ENCODE data around the gene GLUD1. TPM values are rescaled to one million over a fixed set of nuclear protein-coding genes. Genes with fewer than 3 reads are reported as not detected.
A peak's percentile ranks its signal among the peaks of the same experiment; 100 is the strongest.
"Not testable (repeated sequence)": the region's sequence is repeated elsewhere in the genome, so short reads cannot be mapped to it uniquely, and the experiment has no call there.

Gene GLUD1
- total RNA-seq, result 100 to 1,000 TPM; 134 to 176 TPM

DNA sequence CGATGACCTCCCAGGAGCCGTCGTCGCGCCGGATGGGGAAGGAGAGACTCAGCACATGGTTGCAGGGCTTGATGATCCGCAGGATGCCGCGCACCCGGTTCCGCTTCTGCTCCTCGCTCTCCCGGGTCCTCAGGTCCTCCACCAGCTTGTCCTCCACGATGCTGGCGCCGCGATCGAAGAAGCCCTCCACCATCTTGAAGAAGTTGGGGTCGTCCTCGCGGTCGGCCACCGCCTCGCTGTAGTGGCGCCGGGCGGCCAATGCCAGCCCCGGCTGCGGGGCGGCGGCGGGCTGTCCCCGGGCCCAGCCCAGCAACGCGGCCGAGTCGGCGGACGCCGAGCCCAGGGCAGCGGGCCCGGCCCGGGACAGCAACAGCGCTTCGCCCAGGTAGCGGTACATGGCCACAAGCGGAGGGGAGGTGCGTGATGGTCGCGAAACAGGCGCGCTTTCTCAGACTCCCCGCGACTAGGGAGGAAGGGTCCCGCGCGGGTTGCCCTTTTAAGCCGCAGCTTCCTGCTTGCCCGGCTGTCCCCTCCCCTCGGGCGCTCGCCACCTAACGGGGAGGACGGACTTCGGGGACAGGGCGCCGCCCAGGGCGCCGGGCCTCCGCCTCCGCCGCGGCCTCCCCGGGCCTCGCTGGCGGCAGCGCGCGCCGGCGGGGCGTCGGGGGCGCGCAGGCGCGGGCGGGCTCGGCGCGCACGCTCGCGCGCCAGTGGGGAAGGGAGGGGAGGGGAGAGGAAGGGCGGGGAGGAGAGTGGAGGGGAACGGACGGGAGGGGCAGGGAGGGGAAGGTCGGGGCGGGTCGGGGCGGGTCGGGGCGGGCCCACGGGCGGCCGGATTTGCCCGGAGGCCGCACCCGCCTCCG lies at the start of gene GLUD1, which contains the start of gene SHLD2:
Gene GLUD1, minus strand, starts transcription at position 471 of the 863 bp plus-strand sequence. Its CDS starts 74 bp downstream, at position 397.
Gene SHLD2, plus strand, starts transcription at position 834 of the 863 bp plus-strand sequence. CDS start 56,149 bp downstream, outside the sequence.
- Mint-ChIP-seq H3K4me1 (peaks cover 28% of the 10 kb centered on the region), H3K36me3 (ENCODE audit: low read depth) (peaks cover 79% of the 10 kb centered on the region), H3K9me3 (no peaks in the 10 kb centered on the region), H3K27ac (peak within 1 kb of the TSS; percentile 96), H3K27me3 (no peaks in the 10 kb centered on the region), H3K4me3 (peak within 1 kb of the TSS; percentile 98)
- peak; percentile 76 for ATAC-seq (replicated peaks)

DNA sequence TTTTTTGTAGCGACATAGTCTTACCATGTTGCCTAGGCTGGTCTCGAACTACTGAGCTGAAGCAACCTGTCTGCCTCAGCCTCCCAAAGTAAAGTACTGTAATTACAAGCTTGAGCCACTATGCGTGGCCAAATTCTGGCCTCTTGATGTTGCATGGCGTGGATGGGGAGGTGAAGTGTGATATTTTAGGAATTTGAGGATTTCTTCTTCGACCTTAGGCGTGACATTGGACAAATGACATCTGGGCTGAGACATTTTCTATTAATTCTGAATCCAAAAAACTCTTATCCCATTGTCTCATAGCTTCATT lies 48.4 kb upstream of the GLUD1 start:
- H3K27ac Mint-ChIP-seq; H3K4me3 Mint-ChIP-seq; H3K36me3 Mint-ChIP-seq (ENCODE audit: low read depth); H3K27me3 Mint-ChIP-seq; H3K9me3 Mint-ChIP-seq; ATAC-seq (replicated peaks); H3K4me1 Mint-ChIP-seq: not testable (repeated sequence)

DNA sequence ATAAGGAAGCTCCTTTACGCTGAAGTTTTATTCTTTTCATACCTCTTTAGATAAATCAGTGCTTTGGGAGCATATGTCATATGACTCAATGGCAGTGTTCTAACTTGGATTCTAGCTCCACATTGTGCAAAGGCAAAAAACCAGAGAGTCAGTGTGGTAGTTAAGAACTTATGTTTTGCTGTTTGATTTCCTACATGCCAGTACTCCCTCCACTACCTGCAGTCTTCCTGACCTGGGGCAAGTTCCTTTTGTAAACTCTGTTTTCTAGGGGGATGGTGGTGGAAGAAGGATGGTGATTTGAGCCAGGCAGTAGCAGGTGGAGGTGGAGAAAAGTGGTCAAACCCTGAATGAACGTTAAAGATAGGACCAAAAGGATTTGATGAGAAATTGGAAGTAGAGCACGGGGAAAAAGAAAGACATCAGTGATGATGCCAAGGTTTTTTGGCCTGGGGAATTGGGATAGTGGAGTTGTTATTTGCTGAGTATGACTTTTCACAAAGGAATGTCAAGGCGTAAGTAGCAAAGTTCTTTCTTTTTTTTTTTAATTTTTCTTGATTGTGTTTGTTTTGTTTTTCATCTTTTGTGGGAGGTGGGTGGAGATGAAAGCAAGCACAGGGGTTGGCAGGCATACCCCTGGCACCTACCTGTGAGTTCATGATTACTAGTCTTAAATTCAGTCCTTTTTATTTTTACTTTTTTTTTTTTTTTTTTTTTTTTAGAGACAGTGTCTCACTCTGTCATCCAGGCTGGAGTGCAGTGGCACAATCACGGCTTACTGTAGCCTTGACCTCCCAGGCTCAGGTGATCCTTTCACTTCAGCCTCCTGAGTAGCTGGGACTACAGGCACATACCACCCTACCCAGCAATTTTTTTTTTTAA lies 47.8 kb upstream of the GLUD1 start:
- not testable (repeated sequence) for H3K4me3 Mint-ChIP-seq; ATAC-seq (replicated peaks); H3K4me1 Mint-ChIP-seq; H3K9me3 Mint-ChIP-seq; H3K27me3 Mint-ChIP-seq; H3K27ac Mint-ChIP-seq
- H3K36me3 Mint-ChIP-seq (ENCODE audit: low read depth), result peaks cover 11% of the 10 kb centered on the region

DNA sequence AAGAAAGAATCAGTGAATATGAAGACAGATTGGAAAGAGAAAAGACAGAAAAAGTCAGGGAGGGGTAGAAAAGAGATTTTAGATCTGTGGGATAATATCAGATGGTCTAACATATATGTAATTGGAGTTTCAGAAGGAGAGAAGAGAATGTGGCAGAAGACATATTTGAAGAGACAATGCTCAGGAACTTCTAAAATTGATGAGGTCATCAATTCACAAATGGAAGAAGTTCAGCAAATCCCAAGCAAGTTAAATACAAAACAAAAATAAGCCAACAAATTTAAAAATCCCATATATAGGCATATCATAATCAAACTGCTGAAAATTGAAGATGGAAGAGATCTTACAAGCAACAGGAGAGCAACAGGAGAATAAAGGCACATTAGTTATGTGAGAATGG lies 42.8 kb upstream of the GLUD1 start:
- H3K27ac Mint-ChIP-seq; H3K27me3 Mint-ChIP-seq; H3K9me3 Mint-ChIP-seq; ATAC-seq (replicated peaks); H3K4me3 Mint-ChIP-seq; H3K4me1 Mint-ChIP-seq: not testable (repeated sequence)
- H3K36me3 Mint-ChIP-seq (ENCODE audit: low read depth), result peaks cover 39% of the 10 kb centered on the region

DNA sequence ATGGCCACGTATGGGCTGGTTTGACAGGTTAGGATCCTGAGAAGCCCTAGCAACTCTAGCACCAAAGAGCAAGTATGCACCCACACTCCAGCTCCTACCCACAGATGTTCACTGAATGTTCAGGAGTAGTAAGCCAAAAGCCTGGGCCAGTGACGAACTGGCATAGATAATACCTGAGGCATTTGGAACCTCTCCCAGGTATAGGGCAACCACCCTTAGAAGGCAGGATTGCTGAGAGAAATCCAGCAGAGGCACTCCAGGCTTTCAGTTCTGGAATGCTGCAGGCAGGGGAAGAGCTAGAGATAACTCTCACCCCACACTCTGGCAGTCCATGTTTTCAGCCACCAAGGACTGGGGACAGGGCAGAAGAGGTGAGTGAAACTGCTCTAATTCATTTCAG lies 39.8 kb upstream of the GLUD1 start:
- not testable (repeated sequence) for H3K27ac Mint-ChIP-seq; H3K4me1 Mint-ChIP-seq; ATAC-seq (replicated peaks); H3K27me3 Mint-ChIP-seq; H3K9me3 Mint-ChIP-seq; H3K4me3 Mint-ChIP-seq
- H3K36me3 Mint-ChIP-seq (ENCODE audit: low read depth), result peaks cover 66% of the 10 kb centered on the region

DNA sequence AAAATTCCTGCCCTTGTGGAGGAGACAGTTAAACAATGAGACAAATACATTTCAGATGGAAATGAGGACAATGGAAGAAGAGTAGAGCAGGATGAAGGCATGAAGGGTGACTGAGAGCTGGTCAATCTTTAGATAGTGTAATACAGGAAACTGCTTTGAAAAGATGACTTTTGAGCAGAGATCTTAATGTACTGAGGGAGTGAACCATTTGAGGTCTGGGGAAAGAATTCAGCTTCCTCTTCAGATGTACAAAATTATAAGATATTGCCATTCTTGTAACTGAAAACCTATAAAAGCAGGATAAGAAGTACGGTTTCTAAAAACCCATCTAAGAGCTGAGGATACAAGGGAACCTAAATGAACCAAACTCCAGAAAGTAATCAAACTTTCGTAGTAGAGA lies 39.3 kb upstream of the GLUD1 start:
- not testable (repeated sequence) for ATAC-seq (replicated peaks); H3K27ac Mint-ChIP-seq; H3K4me3 Mint-ChIP-seq; H3K27me3 Mint-ChIP-seq; H3K4me1 Mint-ChIP-seq; H3K9me3 Mint-ChIP-seq
- H3K36me3 Mint-ChIP-seq (ENCODE audit: low read depth), result peaks cover 69% of the 10 kb centered on the region

DNA sequence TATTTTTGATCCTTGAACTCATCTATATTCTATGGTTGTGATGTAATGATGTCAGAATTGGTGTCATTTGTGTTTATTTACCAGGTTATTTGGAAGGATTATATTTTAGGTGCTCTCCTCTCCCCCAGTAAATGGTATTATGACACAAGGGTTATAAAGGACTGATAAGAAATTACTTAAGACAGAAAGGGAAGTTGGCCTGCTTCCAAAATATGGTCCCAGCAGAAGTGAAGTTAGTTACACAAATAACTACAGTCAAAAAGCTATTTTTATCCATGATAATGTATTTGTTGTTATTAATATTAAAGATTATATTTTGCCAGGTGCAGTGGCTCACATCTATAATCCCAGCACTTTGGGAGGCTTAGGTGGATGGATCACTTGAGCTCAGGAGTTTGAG lies 37.5 kb upstream of the GLUD1 start:
- ATAC-seq (replicated peaks); H3K27me3 Mint-ChIP-seq; H3K27ac Mint-ChIP-seq; H3K4me1 Mint-ChIP-seq; H3K4me3 Mint-ChIP-seq; H3K9me3 Mint-ChIP-seq: not testable (repeated sequence)
- peaks cover 66% of the 10 kb centered on the region for H3K36me3 Mint-ChIP-seq (ENCODE audit: low read depth)

DNA sequence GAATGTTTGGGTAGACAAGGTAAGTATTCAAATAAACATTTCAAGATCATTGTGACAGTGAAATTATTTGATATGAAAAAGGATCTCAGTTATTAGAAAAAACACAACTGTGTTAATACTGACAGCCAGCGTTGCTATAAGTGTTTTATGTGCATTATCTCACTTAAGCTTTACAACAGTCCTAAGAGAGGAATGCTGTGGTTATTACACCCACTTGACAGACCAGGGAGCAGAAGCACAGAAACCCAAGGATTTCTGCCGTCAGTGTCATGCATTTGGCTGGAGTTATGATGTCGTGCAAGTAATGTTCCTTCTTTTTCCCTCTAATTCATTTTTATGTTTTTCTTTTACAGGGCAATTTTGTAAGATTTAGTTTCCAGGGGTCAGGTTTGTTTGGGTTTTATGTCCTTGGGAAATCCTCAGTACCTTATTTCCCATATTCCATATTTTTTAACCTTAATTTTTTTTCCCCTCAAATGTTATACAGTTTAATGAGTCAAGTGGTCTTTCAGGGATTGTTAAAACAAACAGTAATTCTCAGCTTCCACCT lies 33.0 kb upstream of the GLUD1 start:
- H3K27me3 Mint-ChIP-seq; H3K9me3 Mint-ChIP-seq; H3K27ac Mint-ChIP-seq; H3K4me1 Mint-ChIP-seq; H3K4me3 Mint-ChIP-seq; ATAC-seq (replicated peaks): not testable (repeated sequence)
- peaks cover 47% of the 10 kb centered on the region for H3K36me3 Mint-ChIP-seq (ENCODE audit: low read depth)

DNA sequence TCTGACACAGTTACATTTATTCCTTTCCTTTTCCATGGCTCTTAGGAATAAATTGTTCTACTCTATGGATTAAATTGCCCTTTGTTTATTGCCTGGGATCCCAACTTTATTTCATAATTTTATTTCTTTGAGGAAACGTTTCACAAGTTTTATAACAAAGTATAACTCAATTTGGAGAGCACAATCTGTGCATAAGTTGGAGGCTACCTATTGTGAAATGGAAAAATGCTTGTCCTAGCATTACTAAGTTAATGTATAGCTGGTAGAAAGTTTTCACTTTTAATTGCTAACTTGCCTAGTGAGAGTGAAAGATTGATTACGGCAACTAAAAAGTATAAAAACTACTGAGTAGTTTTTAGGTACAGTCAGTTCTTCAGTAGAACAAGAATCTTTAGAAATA lies 32.4 kb upstream of the GLUD1 start:
- H3K27ac Mint-ChIP-seq; H3K27me3 Mint-ChIP-seq; H3K9me3 Mint-ChIP-seq; ATAC-seq (replicated peaks); H3K4me1 Mint-ChIP-seq; H3K4me3 Mint-ChIP-seq: not testable (repeated sequence)
- peaks cover 47% of the 10 kb centered on the region for H3K36me3 Mint-ChIP-seq (ENCODE audit: low read depth)

DNA sequence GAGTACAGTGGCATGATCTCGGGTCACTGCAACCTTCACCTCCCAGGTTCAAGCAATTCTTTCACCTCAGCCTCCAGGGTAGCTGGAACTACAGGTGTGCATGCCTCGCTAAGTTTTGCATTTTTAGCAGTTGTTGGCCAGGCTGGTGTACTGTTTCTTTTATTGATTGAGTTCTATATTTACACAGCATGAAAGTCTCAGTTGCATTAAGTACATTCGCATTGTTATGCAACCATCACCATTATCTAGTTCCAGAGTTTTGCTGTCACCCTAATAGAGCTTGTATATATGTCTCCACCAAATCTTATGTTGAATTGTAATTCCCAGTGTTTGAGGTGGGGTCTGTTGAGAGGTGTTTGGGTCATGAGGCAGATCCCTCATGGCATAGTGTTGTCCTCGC lies 28.7 kb upstream of the GLUD1 start:
- not testable (repeated sequence) for H3K27ac Mint-ChIP-seq; H3K4me1 Mint-ChIP-seq; H3K4me3 Mint-ChIP-seq; H3K27me3 Mint-ChIP-seq; ATAC-seq (replicated peaks); H3K9me3 Mint-ChIP-seq
- H3K36me3 Mint-ChIP-seq (ENCODE audit: low read depth), result peaks cover 29% of the 10 kb centered on the region

DNA sequence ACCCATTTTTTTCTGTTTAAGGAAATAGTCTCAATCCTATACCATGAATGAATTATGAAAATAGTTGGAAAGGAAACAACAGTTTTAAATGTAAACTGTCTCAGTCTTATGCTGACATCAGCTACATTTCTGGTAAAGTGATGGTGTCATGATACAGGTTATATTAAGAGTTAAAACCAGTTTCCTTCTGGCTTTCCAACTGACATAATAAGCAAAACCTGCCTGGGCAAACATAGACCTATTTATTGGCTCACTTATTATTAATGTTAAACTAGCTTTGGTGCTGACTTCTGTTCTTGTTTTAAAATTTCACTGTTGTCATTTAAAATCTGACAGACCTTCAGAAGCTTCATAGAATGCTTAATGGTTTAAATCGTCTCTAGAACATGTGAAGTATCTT lies 24.4 kb upstream of the GLUD1 start:
- not testable (repeated sequence) for H3K27me3 Mint-ChIP-seq; H3K4me3 Mint-ChIP-seq; ATAC-seq (replicated peaks); H3K9me3 Mint-ChIP-seq; H3K27ac Mint-ChIP-seq; H3K4me1 Mint-ChIP-seq
- H3K36me3 Mint-ChIP-seq (ENCODE audit: low read depth), result peaks cover 48% of the 10 kb centered on the region

DNA sequence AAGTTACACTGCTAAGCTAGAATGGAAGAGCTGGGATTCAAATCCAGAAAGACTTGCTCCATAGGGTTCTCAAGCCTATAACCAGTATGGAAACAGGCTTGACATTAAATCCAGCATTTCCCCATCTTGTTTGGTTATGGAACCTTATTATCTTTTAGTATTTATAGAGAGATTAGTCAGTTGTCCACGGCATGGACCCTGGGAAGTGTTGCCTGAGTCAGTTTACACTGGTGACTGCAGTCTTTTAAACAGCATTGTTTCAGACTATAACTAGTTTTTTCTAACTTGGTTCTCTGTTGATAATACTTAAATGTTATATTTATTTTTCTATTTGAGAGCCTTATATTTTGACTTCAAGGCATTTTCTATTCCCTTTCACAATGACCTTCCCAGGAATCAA lies 23.5 kb upstream of the GLUD1 start:
- not testable (repeated sequence) for ATAC-seq (replicated peaks); H3K9me3 Mint-ChIP-seq; H3K27me3 Mint-ChIP-seq; H3K27ac Mint-ChIP-seq; H3K4me1 Mint-ChIP-seq; H3K4me3 Mint-ChIP-seq
- H3K36me3 Mint-ChIP-seq (ENCODE audit: low read depth), result peaks cover 49% of the 10 kb centered on the region

DNA sequence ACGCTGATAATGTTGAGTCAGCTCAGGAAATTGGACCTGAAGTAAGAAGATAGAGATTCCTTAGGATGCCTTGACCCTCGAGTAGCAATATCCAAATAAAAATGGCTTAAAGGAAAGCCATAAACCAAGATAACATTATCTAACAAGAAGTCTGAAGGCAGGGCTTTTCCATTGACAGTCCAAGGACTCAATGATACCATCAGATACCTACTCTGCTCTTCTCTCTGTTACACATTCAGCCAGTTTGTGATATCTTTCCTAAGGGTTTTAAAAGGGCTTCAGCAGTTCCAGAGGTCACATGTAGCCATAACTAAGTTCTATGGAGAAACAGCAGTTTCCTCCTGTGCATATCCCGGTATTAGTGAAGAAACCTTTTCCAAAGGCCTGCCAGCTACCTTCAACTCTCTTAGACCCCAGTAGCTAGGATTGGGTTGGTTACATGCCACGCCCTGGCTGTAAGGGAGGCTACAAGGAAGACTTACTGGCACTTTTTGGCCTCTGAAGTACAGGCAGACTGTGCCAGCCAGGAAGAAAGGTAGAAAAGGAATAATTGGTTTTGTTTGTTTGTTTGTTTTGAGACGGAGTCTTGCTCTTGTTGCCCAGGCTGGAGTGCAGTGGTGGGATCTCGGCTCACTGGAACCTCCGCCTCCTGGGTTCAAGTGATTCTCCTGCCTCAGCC lies 10.9 kb upstream of the GLUD1 start:
- peaks cover 91% of the 10 kb centered on the region for H3K36me3 Mint-ChIP-seq (ENCODE audit: low read depth)
- no peaks in the 10 kb centered on the region for H3K9me3 Mint-ChIP-seq
- no peaks in the 10 kb centered on the region for H3K27me3 Mint-ChIP-seq
- ATAC-seq (replicated peaks), result no peak
- no peak overlapping the region for H3K4me3 Mint-ChIP-seq
- H3K27ac Mint-ChIP-seq, result peak overlapping the region; percentile 20
- peaks cover 9% of the 10 kb centered on the region for H3K4me1 Mint-ChIP-seq

DNA sequence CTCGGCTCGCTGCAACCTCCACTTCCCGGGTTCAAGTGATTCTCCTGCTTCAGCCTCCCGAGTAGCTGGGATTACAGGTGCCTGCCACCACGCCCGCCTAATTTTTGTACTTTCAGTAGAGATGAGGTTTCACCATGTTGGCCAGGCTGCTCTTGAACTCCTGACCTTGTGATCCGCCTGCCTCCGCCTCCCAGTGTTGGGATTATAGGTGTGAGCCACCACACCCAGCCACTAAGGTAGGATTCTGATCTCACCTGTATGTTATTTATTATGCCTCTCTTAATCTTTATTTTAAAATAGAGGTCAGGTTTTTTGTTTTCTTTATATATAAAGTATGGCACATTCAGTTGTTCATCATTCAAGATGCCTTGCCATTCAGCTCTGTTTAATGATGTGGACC lies 10.1 kb upstream of the GLUD1 start:
- peaks cover 92% of the 10 kb centered on the region for H3K36me3 Mint-ChIP-seq (ENCODE audit: low read depth)
- not testable (repeated sequence) for H3K27me3 Mint-ChIP-seq; H3K27ac Mint-ChIP-seq; H3K4me1 Mint-ChIP-seq; H3K4me3 Mint-ChIP-seq; ATAC-seq (replicated peaks); H3K9me3 Mint-ChIP-seq
